ENCODE measurements around the gene TNFRSF18. TPM values are rescaled to one million over a fixed set of nuclear protein-coding genes. Genes with fewer than 3 reads are reported as not detected.
"Not testable (repeated sequence)": the region's sequence is repeated elsewhere in the genome, so short reads cannot be mapped to it uniquely, and the experiment has no call there.

TNFRSF18 gene
- polyA plus RNA-seq, 1 experiment: 0.40 TPM

- CTCF ChIA-PET: interaction anchor here (4.6 kb wide), 1 partner anchor 131 kb away, joined by 22 read pairs; no protein-coding TSS in a partner anchor
- Histone ChIP-seq H3K36me3 (ENCODE audit: control insufficient read depth, insufficient read depth, low read length) (peaks cover 16% of the 10 kb centered on the region), H3K27me3 (ENCODE audit: control insufficient read depth, insufficient read depth, low read length) (no peaks in the 10 kb centered on the region), H3K4me3 (ENCODE audit: low read depth, low read length) (no peak overlapping the region)
- POLR2A ChIA-PET: no interaction called here
- no peak for TF ChIP-seq CTCF (IDR thresholded peaks at IDR 0.05; ENCODE audit: insufficient read depth, low read depth, low read length)
- no peak for DNase-seq (ENCODE audit: low read depth)
These were observed 46.9 kb upstream of the TNFRSF18 start for GRCh38 chr1:1253314-1253713.

- no peaks in the 10 kb centered on the region for H3K27me3 ChIP-seq (ENCODE audit: control insufficient read depth, insufficient read depth, low read length)
- no peak for TF ChIP-seq CTCF (IDR thresholded peaks at IDR 0.05; ENCODE audit: insufficient read depth, low read depth, low read length)
- peaks cover 11% of the 10 kb centered on the region for H3K36me3 ChIP-seq (ENCODE audit: control insufficient read depth, insufficient read depth, low read length)
- CTCF ChIA-PET: interaction anchor here (1.1 to 4.6 kb wide), 5 partner anchors 11 to 133 kb away, joined by 4 to 22 read pairs (median 7); no protein-coding TSS in a partner anchor
- H3K4me3 ChIP-seq (ENCODE audit: low read depth, low read length): no peak overlapping the region
- POLR2A ChIA-PET: no interaction called here
- no peak for DNase-seq (ENCODE audit: low read depth)
These were observed 44.4 kb upstream of the TNFRSF18 start for GRCh38 chr1:1250786-1251284.

GRCh38 chr1:1248009-1248913 is 41.9 kb upstream of the TNFRSF18 start:
- POLR2A ChIA-PET; DNase-seq (ENCODE audit: low read depth); H3K36me3 ChIP-seq (ENCODE audit: control insufficient read depth, insufficient read depth, low read length); H3K27me3 ChIP-seq (ENCODE audit: control insufficient read depth, insufficient read depth, low read length); H3K4me3 ChIP-seq (ENCODE audit: low read depth, low read length): not testable (repeated sequence)
- CTCF ChIA-PET: interaction anchor here (0.7 kb wide), 1 partner anchor 268 kb away, joined by 3 read pairs; no protein-coding TSS in a partner anchor

- H3K4me3 ChIP-seq (ENCODE audit: low read depth, low read length): no peak overlapping the region
- no peaks in the 10 kb centered on the region for H3K27me3 ChIP-seq (ENCODE audit: control insufficient read depth, insufficient read depth, low read length)
- TF ChIP-seq CTCF (IDR thresholded peaks at IDR 0.05; ENCODE audit: insufficient read depth, low read depth, low read length): no peak
- H3K36me3 ChIP-seq (ENCODE audit: control insufficient read depth, insufficient read depth, low read length): peaks cover 2% of the 10 kb centered on the region
- ChIA-PET CTCF (interaction anchor here (0.7 to 2.5 kb wide), 2 partner anchors 125 to 267 kb away, joined by 3 to 10 read pairs; no protein-coding TSS in a partner anchor), POLR2A (no interaction called here)
- no peak for DNase-seq (ENCODE audit: low read depth)
These were observed 41.0 kb upstream of the TNFRSF18 start for GRCh38 chr1:1247341-1247913.

- Histone ChIP-seq H3K4me3 (ENCODE audit: low read depth, low read length) (no peak within 1 kb of the TSS), H3K27me3 (ENCODE audit: control insufficient read depth, insufficient read depth, low read length) (no peaks in the 10 kb centered on the region), H3K36me3 (ENCODE audit: control insufficient read depth, insufficient read depth, low read length) (peaks cover 1% of the 10 kb centered on the region; the same call in 1 of the 2 replicates)
- POLR2A ChIA-PET: no interaction called here
- DNase-seq (ENCODE audit: low read depth): no peak
- no peak for TF ChIP-seq CTCF (IDR thresholded peaks at IDR 0.05; ENCODE audit: insufficient read depth, low read depth, low read length)
- CTCF ChIA-PET: interaction anchor here (2.5 kb wide), 1 partner anchor 125 kb away, joined by 10 read pairs; no protein-coding TSS in a partner anchor
These were observed 40.4 kb upstream of the TNFRSF18 start, which contains the start of gene C1QTNF12 for GRCh38 chr1:1246577-1247340. C1QTNF12 (minus strand) TSS chr1:1246722; CDS start chr1:1246690, 32 bp downstream.
